ENCODE data around the gene PDE4D. TPM values are rescaled to one million over a fixed set of nuclear protein-coding genes. Genes with fewer than 3 reads are reported as not detected.

Gene PDE4D
- total and polyA plus RNA-seq, 2 experiments from 2014 or later = 4.3 to 9.7 TPM

GRCh38 chr5:59095480-59095879 is 798.0 kb downstream of the PDE4D start:
- H3K4me1 ChIP-seq (ENCODE audit: insufficient read depth) = peaks cover 28% of the 10 kb centered on the region
- H3K4me2 ChIP-seq (ENCODE audit: unreplicated experiment) = no peak overlapping the region
- no peaks in the 10 kb centered on the region for H3K79me2 ChIP-seq (ENCODE audit: insufficient read depth)
- H3K9me2 ChIP-seq (ENCODE audit: insufficient read depth) = peaks cover 6% of the 10 kb centered on the region; the same call in 1 of the 2 replicates
- no peak overlapping the region for H3K9ac ChIP-seq
- peaks cover 15% of the 10 kb centered on the region; the same call in 1 of the 2 replicates for H3F3A ChIP-seq (ENCODE audit: insufficient read depth)
- no peaks in the 10 kb centered on the region for H4K20me1 ChIP-seq (ENCODE audit: insufficient read depth)
- 8 to 19% methylated on average over 1 of the region's 1 CpG for WGBS, 2 experiments (ENCODE audit: low coverage in 1 of 2, low lambda C conversion rate in 2 of 2, missing lambda C conversion rate in 2 of 2)
- no peaks in the 10 kb centered on the region for H3K27me3 ChIP-seq (replicated peaks; ENCODE audit: insufficient read depth)
- H3K4me3 ChIP-seq = no peak overlapping the region
- TF ChIP-seq EZH2 (IDR thresholded peaks at IDR 0.05; ENCODE audit: insufficient read depth, poor library complexity, severe bottlenecking) (no peak), EZH2phosphoT487 (IDR thresholded peaks at IDR 0.05; ENCODE audit: insufficient read depth, low read depth) (no peak)
- peak; percentile 56 for DNase-seq
- peak overlapping the region; percentile 20; the same call in 1 of the 2 replicates for H3K27ac ChIP-seq
- H3K9me3 ChIP-seq (ENCODE audit: low read depth) = no peaks in the 10 kb centered on the region
- H2AFZ ChIP-seq = 0 out of 2 replicates have a peak overlapping the region, but pooled peaks have one; percentile 21
- in situ Hi-C loops (cut with MboI) = no loop called here
- no peaks in the 10 kb centered on the region for H3K36me3 ChIP-seq (ENCODE audit: low read depth)

- Histone ChIP-seq H3K9ac (no peak overlapping the region), H3K27me3 (replicated peaks; ENCODE audit: insufficient read depth) (no peaks in the 10 kb centered on the region), H3K4me1 (ENCODE audit: insufficient read depth) (peaks cover 26% of the 10 kb centered on the region), H3K27ac (no peak overlapping the region), H3K9me2 (ENCODE audit: insufficient read depth) (peaks cover 6% of the 10 kb centered on the region; the same call in 1 of the 2 replicates), H3K4me2 (ENCODE audit: unreplicated experiment) (no peak overlapping the region), H3F3A (ENCODE audit: insufficient read depth) (peaks cover 13% of the 10 kb centered on the region; the same call in 1 of the 2 replicates), H3K36me3 (ENCODE audit: low read depth) (no peaks in the 10 kb centered on the region), H3K4me3 (no peak overlapping the region), H4K20me1 (ENCODE audit: insufficient read depth) (no peaks in the 10 kb centered on the region), H3K79me2 (ENCODE audit: insufficient read depth) (no peaks in the 10 kb centered on the region), H3K9me3 (ENCODE audit: low read depth) (no peaks in the 10 kb centered on the region), H2AFZ (no peak overlapping the region)
- WGBS, 2 experiments (ENCODE audit: low coverage in 1 of 2, low lambda C conversion rate in 2 of 2, missing lambda C conversion rate in 2 of 2) = 58 to 69% methylated on average over 2 of the region's 2 CpGs
- DNase-seq = no peak
- in situ Hi-C loops (cut with MboI) = no loop called here
- TF ChIP-seq EZH2phosphoT487 (IDR thresholded peaks at IDR 0.05; ENCODE audit: insufficient read depth, low read depth) (no peak), EZH2 (IDR thresholded peaks at IDR 0.05; ENCODE audit: insufficient read depth, poor library complexity, severe bottlenecking) (no peak)
Observed at GRCh38 chr5:59094864-59095263, 798.7 kb downstream of the PDE4D start.

GRCh38 chr5:59093329-59093728 is 800.2 kb downstream of the PDE4D start:
- H3K36me3 ChIP-seq (ENCODE audit: low read depth) = no peaks in the 10 kb centered on the region
- no peak for TF ChIP-seq EZH2 (IDR thresholded peaks at IDR 0.05; ENCODE audit: insufficient read depth, poor library complexity, severe bottlenecking)
- TF ChIP-seq EZH2phosphoT487 (IDR thresholded peaks at IDR 0.05; ENCODE audit: insufficient read depth, low read depth) = no peak
- 93 to 98% methylated on average over 6 of the region's 6 CpGs for WGBS, 2 experiments (ENCODE audit: low coverage in 1 of 2, low lambda C conversion rate in 2 of 2, missing lambda C conversion rate in 2 of 2)
- H4K20me1 ChIP-seq (ENCODE audit: insufficient read depth) = no peaks in the 10 kb centered on the region
- in situ Hi-C loops (cut with MboI) = no loop called here
- H3K79me2 ChIP-seq (ENCODE audit: insufficient read depth) = no peaks in the 10 kb centered on the region
- no peaks in the 10 kb centered on the region for H3K27me3 ChIP-seq (replicated peaks; ENCODE audit: insufficient read depth)
- no peaks in the 10 kb centered on the region for H3F3A ChIP-seq (ENCODE audit: insufficient read depth)
- H3K27ac ChIP-seq = no peak overlapping the region
- H3K4me3 ChIP-seq = no peak overlapping the region
- DNase-seq = no peak
- H3K4me1 ChIP-seq (ENCODE audit: insufficient read depth) = peaks cover 15% of the 10 kb centered on the region; the same call in 1 of the 2 replicates
- H3K9ac ChIP-seq = no peak overlapping the region
- peaks cover 6% of the 10 kb centered on the region; the same call in 1 of the 2 replicates for H3K9me2 ChIP-seq (ENCODE audit: insufficient read depth)
- H2AFZ ChIP-seq = no peak overlapping the region
- no peaks in the 10 kb centered on the region for H3K9me3 ChIP-seq (ENCODE audit: low read depth)
- no peak overlapping the region for H3K4me2 ChIP-seq (ENCODE audit: unreplicated experiment)

GRCh38 chr5:59092758-59093157 is 800.8 kb downstream of the PDE4D start:
- in situ Hi-C loops (cut with MboI) = no loop called here
- H3K36me3 ChIP-seq (ENCODE audit: low read depth) = no peaks in the 10 kb centered on the region
- H3K79me2 ChIP-seq (ENCODE audit: insufficient read depth) = no peaks in the 10 kb centered on the region
- no peak overlapping the region for H3K27ac ChIP-seq
- 0 out of 2 replicates have a peak overlapping the region, but pooled peaks have one; percentile 22 for H2AFZ ChIP-seq
- DNase-seq = no peak
- H3K4me2 ChIP-seq (ENCODE audit: unreplicated experiment) = no peak overlapping the region
- H3F3A ChIP-seq (ENCODE audit: insufficient read depth) = no peaks in the 10 kb centered on the region
- H4K20me1 ChIP-seq (ENCODE audit: insufficient read depth) = no peaks in the 10 kb centered on the region
- H3K9ac ChIP-seq = no peak overlapping the region
- no peaks in the 10 kb centered on the region for H3K9me3 ChIP-seq (ENCODE audit: low read depth)
- H3K4me3 ChIP-seq = no peak overlapping the region
- peaks cover 6% of the 10 kb centered on the region; the same call in 1 of the 2 replicates for H3K9me2 ChIP-seq (ENCODE audit: insufficient read depth)
- 87 to 89% methylated on average over 5 of the region's 5 CpGs for WGBS, 2 experiments (ENCODE audit: low coverage in 1 of 2, low lambda C conversion rate in 2 of 2, missing lambda C conversion rate in 2 of 2)
- H3K27me3 ChIP-seq (replicated peaks; ENCODE audit: insufficient read depth) = no peaks in the 10 kb centered on the region
- TF ChIP-seq EZH2 (IDR thresholded peaks at IDR 0.05; ENCODE audit: insufficient read depth, poor library complexity, severe bottlenecking) = no peak
- TF ChIP-seq EZH2phosphoT487 (IDR thresholded peaks at IDR 0.05; ENCODE audit: insufficient read depth, low read depth) = no peak
- H3K4me1 ChIP-seq (ENCODE audit: insufficient read depth) = peaks cover 15% of the 10 kb centered on the region; the same call in 1 of the 2 replicates

All from GM23248 (cell line).